Esophagus squamous epithelium (tissue), 5 donors: Measurements from ENCODE around the gene CACNA2D2. TPM values are rescaled to one million over a fixed set of nuclear protein-coding genes. Genes with fewer than 3 reads are reported as not detected.
A peak's percentile ranks its signal among the peaks of the same experiment; 100 is the strongest.

Experiments used
- DNase-seq: peaks from one replicate; lab custom pipeline; 2025; lab: John Stamatoyannopoulos, UW
- H3K27ac ChIP-seq, 4 donors: fragments of 200-600 bp; sonication (generic); one replicate each; pipeline ENCODE4 v1.5.1; 2016 to 2019; ENCODE audit warnings: mild to moderate bottlenecking in 1 of 4
- H3K27me3 ChIP-seq, 4 donors: fragments of 200-600 bp; sonication (generic); 1 replicate in 3 of 4; 2 replicates in 1 of 4; pipeline versions ENCODE4 v1.5.1 to v1.6.0; 2017 to 2021; ENCODE audit warnings: antibody characterized with exemption in 1 of 4
- H3K36me3 ChIP-seq, 3 donors: fragments of 200-600 bp; sonication (generic); one replicate each; pipeline ENCODE4 v1.5.1; 2016 to 2019
- H3K4me1 ChIP-seq, 3 donors: fragments of 200-600 bp; sonication (generic); one replicate each; pipeline ENCODE4 v1.5.1; 2017 to 2019
- H3K4me3 ChIP-seq, 4 donors: fragments of 200-600 bp; sonication (generic); 1 replicate in 3 of 4; 2 replicates in 1 of 4; pipeline ENCODE4 v1.5.1; 2016 to 2019; ENCODE audit warnings: mild to moderate bottlenecking in 2 of 4, moderate library complexity in 1 of 4
- H3K9me3 ChIP-seq, 3 donors: fragments of 200-600 bp; sonication (generic); one replicate each; pipeline ENCODE4 v1.5.1; 2016 to 2019
- CTCF ChIP-seq, 6 experiments: fragments of 450-650 bp in 4 of 6; fragments of 200-600 bp in 2 of 6; sonication (generic) in 2 of 6; IDR thresholded peaks; one replicate each; pipeline ENCODE4 v1.5.1; 2016 to 2019; ENCODE audit warnings: antibody characterized with exemption in 6 of 6, mild to moderate bottlenecking in 4 of 6, moderate library complexity in 4 of 6
- POLR2A ChIP-seq, 4 donors: fragments of 450-650 bp; IDR thresholded peaks; one replicate each; pipeline ENCODE4 v1.6.1; 2017; ENCODE audit warnings: antibody characterized with exemption in 4 of 4, mild to moderate bottlenecking in 4 of 4, moderate library complexity in 3 of 4
- WGBS, 2 donors: methylation state at CpG; one replicate each; pipeline ENCODE4 v1.1.5; 2018; 5-methylcytosine and 5-hydroxymethylcytosine counted together
- intact Hi-C: fragments of 100-400 bp; cut with DNase I; formaldehyde crosslinking; loops from one replicate; pipeline ENCODE4 v1.15.0; 2022
- total RNA-seq, 4 donors: library from RNA; depleted of rRNA; stranded (reverse); fragments of >200 nt; gene quantifications; one replicate each; pipeline ENCODE4 v1.1.0, GENCODE V29; 2016
- donor health status: DM: yes; HTN: yes; CAD: no.

The CACNA2D2 gene
- total RNA-seq, 4 donors from 2014 or later, result 0.18 to 0.57 (median 0.35) TPM; not detected in 1

- 74 to 86% methylated on average over 5 to 9 of the region's 9 CpGs for WGBS, 2 donors
- H3K4me3 ChIP-seq, result no peak overlapping the region
- H3K9me3 ChIP-seq, result no peaks in the 10 kb centered on the region
- H3K4me1 ChIP-seq, result no peaks in the 10 kb centered on the region
- intact Hi-C loops, result no loop called here
- DNase-seq, result no peak
- peaks cover 0 to 13% (median 0%) of the 10 kb centered on the region in 4 donors for H3K27me3 ChIP-seq
- no peaks in the 10 kb centered on the region for H3K36me3 ChIP-seq
- TF ChIP-seq CTCF (IDR thresholded peaks at IDR 0.05) (no peak), POLR2A (IDR thresholded peaks at IDR 0.05) (no peak)
- no peak overlapping the region for H3K27ac ChIP-seq
These were observed 19.9 kb upstream of the CACNA2D2 start for GRCh38 chr3:50523279-50523811.

- H3K4me3 ChIP-seq, result no peak overlapping the region
- H3K36me3 ChIP-seq, result no peaks in the 10 kb centered on the region
- no peaks in the 10 kb centered on the region for H3K4me1 ChIP-seq
- WGBS, 2 donors, result 34 to 60% methylated on average over 1 to 5 of the region's 5 CpGs
- H3K27ac ChIP-seq, result no peak overlapping the region
- no peak for DNase-seq
- intact Hi-C loops, result no loop called here
- H3K9me3 ChIP-seq, result no peaks in the 10 kb centered on the region
- TF ChIP-seq CTCF (IDR thresholded peaks at IDR 0.05) (no peak), POLR2A (IDR thresholded peaks at IDR 0.05) (no peak)
- peaks cover 0 to 15% (median 0%) of the 10 kb centered on the region in 4 donors for H3K27me3 ChIP-seq
These were observed 18.1 kb upstream of the CACNA2D2 start for GRCh38 chr3:50521572-50521971.

- Histone ChIP-seq H3K27ac (no peak overlapping the region), H3K4me1 (peaks cover 4 to 7% (median 7%) of the 10 kb centered on the region in 3 donors), H3K27me3 (peaks cover 0 to 15% (median 0%) of the 10 kb centered on the region in 4 donors), H3K4me3 (no peak overlapping the region), H3K36me3 (no peaks in the 10 kb centered on the region), H3K9me3 (no peaks in the 10 kb centered on the region)
- TF ChIP-seq POLR2A (IDR thresholded peaks at IDR 0.05) (no peak), CTCF (IDR thresholded peaks at IDR 0.05) (no peak)
- intact Hi-C loops, result no loop called here
- 52 to 69% methylated on average over 1 to 2 of the region's 3 CpGs for WGBS, 2 donors
- DNase-seq, result no peak
These were observed 17.4 kb upstream of the CACNA2D2 start for GRCh38 chr3:50520849-50521248.

- intact Hi-C loops, result no loop called here
- H3K27me3 ChIP-seq, result peaks cover 0 to 15% (median 0%) of the 10 kb centered on the region in 4 donors
- TF ChIP-seq POLR2A (IDR thresholded peaks at IDR 0.05) (no peak), CTCF (IDR thresholded peaks at IDR 0.05) (peak; percentile 82 to 91 (median 84))
- no peak overlapping the region for H3K4me3 ChIP-seq
- no peaks in the 10 kb centered on the region for H3K36me3 ChIP-seq
- no peak overlapping the region for H3K27ac ChIP-seq
- 10 to 15% methylated on average over 7 of the region's 7 CpGs for WGBS, 2 donors
- H3K4me1 ChIP-seq, result peaks cover 6 to 15% (median 7%) of the 10 kb centered on the region in 3 donors
- no peaks in the 10 kb centered on the region for H3K9me3 ChIP-seq
- DNase-seq, result no peak
These were observed 16.1 kb upstream of the CACNA2D2 start for GRCh38 chr3:50519471-50520089.

- WGBS, 2 donors, result 82 to 89% methylated on average over 5 to 7 of the region's 7 CpGs
- intact Hi-C loops, result no loop called here
- H3K4me1 ChIP-seq, result peaks cover 6 to 15% (median 7%) of the 10 kb centered on the region in 3 donors
- no peaks in the 10 kb centered on the region for H3K9me3 ChIP-seq
- H3K36me3 ChIP-seq, result no peaks in the 10 kb centered on the region
- DNase-seq, result no peak
- peaks cover 0 to 15% (median 0%) of the 10 kb centered on the region in 4 donors for H3K27me3 ChIP-seq
- TF ChIP-seq POLR2A (IDR thresholded peaks at IDR 0.05), result no peak
- H3K27ac ChIP-seq, result no peak overlapping the region
- H3K4me3 ChIP-seq, result no peak overlapping the region
These were observed 15.0 kb upstream of the CACNA2D2 start for GRCh38 chr3:50518436-50518835.
